ENCODE results near the gene LUC7L2. TPM values are rescaled to one million over a fixed set of nuclear protein-coding genes. Genes with fewer than 3 reads are reported as not detected.

The LUC7L2 gene
- total RNA-seq, 1 donor, result 48.9 TPM

DNA sequence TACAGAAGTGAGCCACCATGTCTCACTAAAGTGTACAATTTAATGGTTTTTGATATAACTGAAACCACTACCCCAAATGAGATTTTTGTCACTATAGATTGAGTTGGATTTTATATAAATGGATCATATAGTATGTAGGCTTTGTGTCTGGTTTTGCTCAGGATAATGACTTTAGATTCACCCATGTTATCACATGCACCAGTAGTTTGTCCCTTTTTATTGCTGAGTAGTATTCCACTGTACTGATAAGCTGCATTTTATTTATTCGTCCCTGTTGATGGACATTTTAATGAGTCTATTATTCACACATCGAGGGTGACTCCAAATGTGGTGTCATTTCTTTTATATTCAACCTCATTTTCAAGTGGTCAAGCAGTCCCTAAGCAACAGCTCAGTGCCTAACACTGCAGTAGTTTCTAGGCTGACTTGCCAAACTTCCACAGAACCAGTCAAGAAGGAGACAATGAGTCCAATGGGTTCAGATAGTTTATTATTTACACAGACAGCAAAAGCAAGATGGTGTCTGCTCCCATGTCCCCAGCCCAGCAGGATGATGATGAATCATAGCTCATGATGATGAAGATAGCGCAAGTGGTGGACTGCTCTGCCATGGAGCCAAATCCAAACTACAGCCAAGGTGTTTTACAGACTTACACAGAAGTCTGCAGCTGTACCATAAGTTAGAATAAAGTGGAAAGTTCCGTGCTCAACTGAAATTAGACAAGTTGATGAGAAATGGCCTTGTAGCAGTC, 25.1 kb upstream of the LUC7L2 start:
- no peak overlapping the region for H3K4me2 ChIP-seq (ENCODE audit: insufficient read depth, low read length)
- no peak overlapping the region for H3K27ac ChIP-seq (ENCODE audit: low read depth, low read length)
- no peaks in the 10 kb centered on the region for H4K20me1 ChIP-seq (ENCODE audit: insufficient read depth, low read length)
- TF ChIP-seq, protein P1, sequence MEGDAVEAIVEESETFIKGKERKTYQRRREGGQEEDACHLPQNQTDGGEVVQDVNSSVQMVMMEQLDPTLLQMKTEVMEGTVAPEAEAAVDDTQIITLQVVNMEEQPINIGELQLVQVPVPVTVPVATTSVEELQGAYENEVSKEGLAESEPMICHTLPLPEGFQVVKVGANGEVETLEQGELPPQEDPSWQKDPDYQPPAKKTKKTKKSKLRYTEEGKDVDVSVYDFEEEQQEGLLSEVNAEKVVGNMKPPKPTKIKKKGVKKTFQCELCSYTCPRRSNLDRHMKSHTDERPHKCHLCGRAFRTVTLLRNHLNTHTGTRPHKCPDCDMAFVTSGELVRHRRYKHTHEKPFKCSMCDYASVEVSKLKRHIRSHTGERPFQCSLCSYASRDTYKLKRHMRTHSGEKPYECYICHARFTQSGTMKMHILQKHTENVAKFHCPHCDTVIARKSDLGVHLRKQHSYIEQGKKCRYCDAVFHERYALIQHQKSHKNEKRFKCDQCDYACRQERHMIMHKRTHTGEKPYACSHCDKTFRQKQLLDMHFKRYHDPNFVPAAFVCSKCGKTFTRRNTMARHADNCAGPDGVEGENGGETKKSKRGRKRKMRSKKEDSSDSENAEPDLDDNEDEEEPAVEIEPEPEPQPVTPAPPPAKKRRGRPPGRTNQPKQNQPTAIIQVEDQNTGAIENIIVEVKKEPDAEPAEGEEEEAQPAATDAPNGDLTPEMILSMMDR (IDR thresholded peaks at IDR 0.05; ENCODE audit: extremely low read depth, low read depth, low read length), result no peak
- H3K27me3 ChIP-seq (ENCODE audit: insufficient read depth, low read length), result no peaks in the 10 kb centered on the region
- no peaks in the 10 kb centered on the region for H3K4me1 ChIP-seq (ENCODE audit: insufficient read depth, low read length)
- no peak overlapping the region for H3K4me3 ChIP-seq (ENCODE audit: insufficient read depth, low read length)
- H2AFZ ChIP-seq (ENCODE audit: low read length), result no peak overlapping the region
- no peaks in the 10 kb centered on the region for H3K36me3 ChIP-seq (ENCODE audit: insufficient read depth, low read length)
- H3K79me2 ChIP-seq (ENCODE audit: insufficient read depth, low read length), result no peaks in the 10 kb centered on the region
- no peak for DNase-seq (ENCODE audit: insufficient read length, low spot score, missing footprints)
- H3K9me3 ChIP-seq (ENCODE audit: low read depth, low read length), result no peaks in the 10 kb centered on the region

DNA sequence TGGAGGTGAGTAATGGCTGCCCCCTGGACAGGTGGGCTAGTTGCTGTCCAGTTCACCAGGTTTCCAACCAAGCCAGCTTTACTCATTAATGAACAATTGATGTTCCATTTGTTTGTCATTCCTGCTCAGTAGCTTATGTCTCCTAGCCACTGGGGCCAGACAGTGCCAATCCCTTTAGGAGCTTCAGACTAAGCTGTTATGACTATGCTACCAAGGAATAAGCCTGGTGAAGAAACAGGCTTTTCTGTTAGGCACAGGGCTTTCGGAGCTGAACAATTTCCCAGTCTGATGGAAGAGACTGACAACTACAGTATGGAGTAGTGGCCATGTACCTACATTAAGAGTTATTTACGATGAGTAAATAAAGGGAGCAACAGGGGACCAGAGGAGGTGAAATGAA, 20.7 kb upstream of the LUC7L2 start:
- Histone ChIP-seq H4K20me1 (ENCODE audit: insufficient read depth, low read length) (no peaks in the 10 kb centered on the region), H3K4me2 (ENCODE audit: insufficient read depth, low read length) (no peak overlapping the region), H3K4me1 (ENCODE audit: insufficient read depth, low read length) (peaks cover 8% of the 10 kb centered on the region), H3K79me2 (ENCODE audit: insufficient read depth, low read length) (peaks cover 21% of the 10 kb centered on the region), H3K27ac (ENCODE audit: low read depth, low read length) (no peak overlapping the region), H3K9me3 (ENCODE audit: low read depth, low read length) (no peaks in the 10 kb centered on the region), H3K36me3 (ENCODE audit: insufficient read depth, low read length) (no peaks in the 10 kb centered on the region), H3K4me3 (ENCODE audit: insufficient read depth, low read length) (no peak overlapping the region), H2AFZ (ENCODE audit: low read length) (no peak overlapping the region), H3K27me3 (ENCODE audit: insufficient read depth, low read length) (no peaks in the 10 kb centered on the region)
- DNase-seq (ENCODE audit: insufficient read length, low spot score, missing footprints), result no peak
- TF ChIP-seq, protein P1 (IDR thresholded peaks at IDR 0.05; ENCODE audit: extremely low read depth, low read depth, low read length), result no peak

DNA sequence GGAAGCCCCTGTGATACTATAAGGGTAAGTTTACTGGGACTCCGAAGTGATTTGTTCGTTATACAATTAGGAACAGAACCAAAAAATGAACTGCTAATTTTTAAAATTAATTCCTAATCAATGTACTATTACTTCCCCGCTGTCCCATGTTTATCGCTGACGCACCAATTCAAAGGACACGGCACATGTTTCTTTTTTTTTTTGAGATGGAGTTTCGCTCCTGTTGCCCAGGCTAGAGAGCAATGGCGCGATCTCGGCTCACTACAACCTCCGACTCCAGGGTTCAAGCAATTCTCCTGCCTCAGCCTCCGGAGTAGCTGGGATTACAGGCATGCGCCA, 20.0 kb upstream of the LUC7L2 start:
- H3K4me2 ChIP-seq (ENCODE audit: insufficient read depth, low read length), result peak overlapping the region; percentile 99
- TF ChIP-seq, protein P1 (IDR thresholded peaks at IDR 0.05; ENCODE audit: extremely low read depth, low read depth, low read length), result no peak
- no peaks in the 10 kb centered on the region for H3K27me3 ChIP-seq (ENCODE audit: insufficient read depth, low read length)
- peak overlapping the region; percentile 96 for H3K4me3 ChIP-seq (ENCODE audit: insufficient read depth, low read length)
- H2AFZ ChIP-seq (ENCODE audit: low read length), result peak overlapping the region; percentile 81
- no peak for DNase-seq (ENCODE audit: insufficient read length, low spot score, missing footprints)
- H3K27ac ChIP-seq (ENCODE audit: low read depth, low read length), result peak overlapping the region; percentile 97
- peaks cover 8% of the 10 kb centered on the region for H3K4me1 ChIP-seq (ENCODE audit: insufficient read depth, low read length)
- H3K79me2 ChIP-seq (ENCODE audit: insufficient read depth, low read length), result peaks cover 24% of the 10 kb centered on the region
- H3K9me3 ChIP-seq (ENCODE audit: low read depth, low read length), result no peaks in the 10 kb centered on the region
- H4K20me1 ChIP-seq (ENCODE audit: insufficient read depth, low read length), result no peaks in the 10 kb centered on the region
- no peaks in the 10 kb centered on the region for H3K36me3 ChIP-seq (ENCODE audit: insufficient read depth, low read length)

DNA sequence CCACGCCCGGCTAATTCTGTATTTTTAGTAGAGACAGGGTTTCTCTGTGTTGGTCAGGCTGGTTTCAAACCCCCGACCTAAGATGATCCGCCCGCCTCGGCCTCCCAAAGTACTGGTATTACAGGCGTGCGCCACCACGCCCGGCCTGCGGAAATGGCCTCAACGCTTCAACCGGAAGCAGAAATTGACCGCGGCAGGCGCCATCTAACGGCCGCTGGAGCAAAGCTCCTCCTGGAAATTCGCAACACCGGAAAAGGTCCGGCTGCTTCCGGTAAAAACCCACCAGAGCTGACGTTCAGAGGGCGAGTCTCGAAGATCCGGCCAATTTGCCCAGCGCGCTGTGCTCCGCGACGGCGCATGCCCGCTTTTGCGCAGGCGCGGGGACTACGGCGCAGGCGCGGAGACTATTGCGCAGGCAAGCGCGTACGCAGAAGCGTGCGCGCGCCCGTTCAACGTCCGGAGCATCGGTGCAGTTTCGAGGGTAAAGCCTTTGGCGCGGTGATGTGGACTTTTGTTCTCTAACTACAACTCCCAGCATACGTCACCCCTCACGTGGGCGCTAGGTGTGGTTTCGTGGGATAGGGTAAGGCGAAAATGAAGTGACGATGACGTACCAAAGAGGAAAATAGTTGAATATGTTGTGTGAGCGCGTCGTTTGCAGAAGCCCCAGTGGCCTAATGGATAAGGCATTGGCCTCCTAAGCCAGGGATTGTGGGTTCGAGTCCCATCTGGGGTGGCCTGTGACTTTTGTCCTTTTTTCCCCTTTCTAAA, 19.5 kb upstream of the LUC7L2 start:
- Histone ChIP-seq H3K79me2 (ENCODE audit: insufficient read depth, low read length) (peaks cover 24% of the 10 kb centered on the region), H3K9me3 (ENCODE audit: low read depth, low read length) (no peaks in the 10 kb centered on the region), H3K4me3 (ENCODE audit: insufficient read depth, low read length) (peak overlapping the region; percentile 96), H4K20me1 (ENCODE audit: insufficient read depth, low read length) (no peaks in the 10 kb centered on the region), H3K4me1 (ENCODE audit: insufficient read depth, low read length) (peaks cover 8% of the 10 kb centered on the region), H3K4me2 (ENCODE audit: insufficient read depth, low read length) (peak overlapping the region; percentile 99), H3K36me3 (ENCODE audit: insufficient read depth, low read length) (no peaks in the 10 kb centered on the region), H3K27me3 (ENCODE audit: insufficient read depth, low read length) (no peaks in the 10 kb centered on the region), H2AFZ (ENCODE audit: low read length) (peak overlapping the region; percentile 81), H3K27ac (ENCODE audit: low read depth, low read length) (peak overlapping the region; percentile 97)
- DNase-seq (ENCODE audit: insufficient read length, low spot score, missing footprints), result peak; percentile 96
- TF ChIP-seq, protein P1 (IDR thresholded peaks at IDR 0.05; ENCODE audit: extremely low read depth, low read depth, low read length), result peak; percentile 75

All from osteoblast (primary cell).